HCT116 (cell line): ENCODE measurements around the gene METTL26. TPM values are rescaled to one million over a fixed set of nuclear protein-coding genes. Genes with fewer than 3 reads are reported as not detected.

ENCODE experiments used
- ATAC-seq: fragments of 200-7000 bp; cut with Tn5 transposase; 2 replicates; pipeline ENCODE4 v1.9.1; 2020; ENCODE audit warnings: mild to moderate bottlenecking, moderate library complexity
- BruUV-seq: library from RNA; stranded (reverse); fragments of 400-500 nt; replicated peaks from 2 replicates; lab custom pipeline; 2021; lab: Mats Ljungman, UMichigan
- CTCF ChIA-PET: fragments of 300-600 bp; sonication (Branson Sonifier 250); formaldehyde crosslinking; loops from one replicate; lab custom pipeline; 2021; ENCODE audit warnings: antibody characterized with exemption; lab: Charles Lee
- POLR2A ChIA-PET: fragments of 300-600, 350-600 bp; sonication (Branson Sonifier 250); formaldehyde crosslinking; loops from one replicate; lab custom pipeline; 2021; ENCODE audit warnings: antibody characterized with exemption; lab: Charles Lee
- RAD21 ChIA-PET, 2 experiments: fragments of 300-600 bp; sonication (Branson Sonifier 250); formaldehyde crosslinking; loops; one replicate each; lab custom pipeline; 2023; ENCODE audit warnings: low total read pairs in 2 of 2; ENCODE audit not compliant: uncharacterized antibody in 2 of 2, unreplicated experiment in 2 of 2, low non-redundant PET in 1 of 2; lab: Charles Lee
- DNase-seq: peaks from one replicate; pipeline ENCODE4 v3.0.0-alpha.2; 2010; ENCODE audit warnings: low read depth, low spot score
- H2AFZ ChIP-seq: fragments of 200-600 bp; shearing (Covaris generic), sonication (generic); 2 replicates; pipeline ENCODE4 v1.6.1; 2017; ENCODE audit warnings: low read depth, mixed run types, mixed read lengths, antibody characterized with exemption, low read length; ENCODE audit not compliant: poor library complexity, severe bottlenecking
- H3K27ac ChIP-seq: 2 replicates; pipeline ENCODE4 v1.5.1; 2012; ENCODE audit warnings: low read depth, low read length
- H3K27me3 ChIP-seq: fragments of 200-600 bp; sonication (generic); 2 replicates; pipeline ENCODE4 v1.6.1; 2016; ENCODE audit warnings: mixed run types, low read length, mixed read lengths; ENCODE audit not compliant: insufficient read depth
- H3K36me3 ChIP-seq, 2 experiments: fragments of 200-500 bp in 1 of 2; fragments of 200-600 bp in 1 of 2; sonication (Bioruptor generic) in 1 of 2; sonication (generic) in 1 of 2; 2 replicates each; pipeline versions ENCODE4 v1.5.1 to v1.6.1; 2014 to 2016; ENCODE audit warnings: low read length in 2 of 2, inconsistent platforms in 1 of 2, mixed read lengths in 1 of 2, mixed run types in 1 of 2; ENCODE audit not compliant: insufficient read depth in 2 of 2, control insufficient read depth in 1 of 2
- H3K4me1 ChIP-seq, 2 experiments: fragments of 200-600 bp in 1 of 2; sonication (generic) in 1 of 2; 2 replicates each; pipeline versions ENCODE4 v1.5.1 to v1.6.1; 2012 to 2017; ENCODE audit warnings: low read length in 2 of 2, inconsistent platforms in 1 of 2, mild to moderate bottlenecking in 1 of 2, mixed read lengths in 1 of 2, mixed run types in 1 of 2, moderate library complexity in 1 of 2; ENCODE audit not compliant: insufficient read depth in 2 of 2, control insufficient read depth in 1 of 2
- H3K4me2 ChIP-seq: fragments of 200-600 bp; sonication (generic); 2 replicates; pipeline ENCODE4 v1.6.1; 2017; ENCODE audit warnings: mixed run types, low read length, mixed read lengths
- H3K4me3 ChIP-seq, 2 experiments: fragments of 200-600 bp in 1 of 2; sonication (generic) in 1 of 2; replicated peaks in 1 of 2; 2 replicates each; pipeline ENCODE4 v1.5.1; 2011 to 2016; ENCODE audit warnings: low read length in 2 of 2, control low read depth in 1 of 2, low read depth in 1 of 2, mild to moderate bottlenecking in 1 of 2, mixed read lengths in 1 of 2, mixed run types in 1 of 2
- H3K79me2 ChIP-seq: fragments of 200-600 bp; sonication (generic); 2 replicates; pipeline ENCODE4 v1.6.1; 2017; ENCODE audit warnings: mild to moderate bottlenecking, mixed run types, low read length, moderate library complexity, mixed read lengths; ENCODE audit not compliant: insufficient read depth
- H3K9ac ChIP-seq: fragments of 200-600 bp; sonication (generic); 2 replicates; pipeline ENCODE4 v1.6.1; 2016; ENCODE audit warnings: low read length, mixed read lengths
- H3K9me2 ChIP-seq: fragments of 200-600 bp; sonication (generic), shearing (Covaris generic); 2 replicates; pipeline ENCODE4 v1.6.1; 2017; ENCODE audit warnings: mixed run types, mild to moderate bottlenecking, moderate library complexity; ENCODE audit not compliant: insufficient read depth
- H3K9me3 ChIP-seq, 2 experiments: fragments of 200-500 bp in 1 of 2; fragments of 200-600 bp in 1 of 2; sonication (Bioruptor generic) in 1 of 2; sonication (generic) in 1 of 2; 2 replicates each; pipeline ENCODE4 v1.6.1; 2014 to 2017; ENCODE audit warnings: low read length in 2 of 2, mixed read lengths in 2 of 2, inconsistent platforms in 1 of 2, low read depth in 1 of 2, mild to moderate bottlenecking in 1 of 2, mixed run types in 1 of 2, moderate library complexity in 1 of 2; ENCODE audit not compliant: control insufficient read depth in 1 of 2, insufficient read depth in 1 of 2
- H4K20me1 ChIP-seq: fragments of 200-600 bp; sonication (generic), shearing (Covaris generic); 2 replicates; pipeline ENCODE4 v1.6.1; 2017; ENCODE audit warnings: mixed run types, mild to moderate bottlenecking, moderate library complexity; ENCODE audit not compliant: insufficient read depth
- CBX3 ChIP-seq: IDR thresholded peaks from 2 replicates; pipeline ENCODE4 v1.6.1; 2012; ENCODE audit warnings: low read depth
- EZH2 ChIP-seq: fragments of 200-600 bp; sonication (generic); IDR thresholded peaks from 2 replicates; pipeline ENCODE4 v1.6.1; 2017; ENCODE audit warnings: antibody characterized with exemption, mixed run types
- EZH2phosphoT487 ChIP-seq: fragments of 200-600 bp; IDR thresholded peaks from 2 replicates; pipeline ENCODE4 v1.6.1; 2018; ENCODE audit warnings: antibody characterized with exemption, borderline replicate concordance
- MAX ChIP-seq: IDR thresholded peaks from 2 replicates; pipeline ENCODE4 v1.6.1; 2012
- POLR2A ChIP-seq: IDR thresholded peaks from 2 replicates; pipeline ENCODE4 v1.7.0; 2011; ENCODE audit warnings: borderline replicate concordance; ENCODE audit not compliant: insufficient read depth, insufficient read length; ENCODE audit errors: extremely low read depth
- RAD21 ChIP-seq: IDR thresholded peaks from 2 replicates; pipeline ENCODE4 v1.6.1; 2012; ENCODE audit warnings: low read depth, mild to moderate bottlenecking
- REST ChIP-seq: IDR thresholded peaks from 2 replicates; pipeline ENCODE4 v1.6.1; 2012; ENCODE audit warnings: low read depth
- SIN3A ChIP-seq: IDR thresholded peaks from 2 replicates; pipeline ENCODE4 v1.6.1; 2012; ENCODE audit warnings: low read depth
- SP1 ChIP-seq: IDR thresholded peaks from 2 replicates; pipeline ENCODE4 v1.6.1; 2012; ENCODE audit warnings: low read depth
- SRF ChIP-seq: IDR thresholded peaks from 2 replicates; pipeline ENCODE4 v1.6.1; 2012; ENCODE audit warnings: low read depth
- TCF7L2 ChIP-seq: IDR thresholded peaks from 2 replicates; pipeline ENCODE4 v1.7.0; 2011; ENCODE audit warnings: borderline replicate concordance, inconsistent platforms; ENCODE audit not compliant: insufficient read depth, insufficient read length; ENCODE audit errors: extremely low read depth
- ZFX ChIP-seq: fragments of 450-650 bp; IDR thresholded peaks from 2 replicates; pipeline ENCODE4 v1.6.1; 2017
- ZNF274 ChIP-seq: fragments of 200-500 bp; sonication (Bioruptor generic); IDR thresholded peaks from 2 replicates; pipeline ENCODE4 v1.6.1; 2014; ENCODE audit warnings: mild to moderate bottlenecking, low read depth, low read length, inconsistent platforms
- intact Hi-C: fragments of 100-400 bp; cut with micrococcal nuclease; formaldehyde crosslinking; loops from 2 replicates; pipeline ENCODE4 v1.10.0; 2022
- total RNA-seq: library from RNA; stranded (reverse); gene quantifications from one replicate; pipeline ENCODE4 v1.2.1, GENCODE V29; 2021; ENCODE audit not compliant: unreplicated experiment

The METTL26 gene
- total RNA-seq, 1 experiment from 2014 or later: 85.7 TPM

- Histone ChIP-seq H3K27me3 (no peaks in the 10 kb centered on the region), H3K4me3 (no peak overlapping the region), H3K79me2 (peaks cover 17% of the 10 kb centered on the region), H3K4me2 (no peak overlapping the region), H3K27ac (no peak overlapping the region), H3K9ac (no peak overlapping the region), H3K36me3 (no peaks in the 10 kb centered on the region), H4K20me1 (no peaks in the 10 kb centered on the region), H3K9me2 (no peaks in the 10 kb centered on the region), H2AFZ (no peak overlapping the region), H3K9me3 (no peaks in the 10 kb centered on the region), H3K4me1 (peaks cover 5 to 21% of the 10 kb centered on the region in 2 experiments; a peak in 2 of 4 replicates)
- TF ChIP-seq TCF7L2 (no peak), ZNF274 (no peak), EZH2phosphoT487 (no peak), ZFX (no peak), SP1 (no peak), MAX (no peak), EZH2 (no peak), POLR2A (no peak), RAD21 (no peak), SIN3A (no peak), REST (no peak), CBX3 (no peak), SRF (no peak)
- no peak for DNase-seq
- intact Hi-C loops: no loop called here
- ChIA-PET RAD21 (no interaction called here), CTCF (interaction anchor here (1.0 kb wide), 1 partner anchor 32 kb away, joined by 3 read pairs; the partner anchor contains the start of gene JMJD8), POLR2A (interaction anchor here (1.1 kb wide), 1 partner anchor 8 kb away, joined by 4 read pairs; no protein-coding TSS in a partner anchor)
- BruUV-seq: no TSS peak
- ATAC-seq: no peak
Observed at GRCh38 chr16:651844-652243, 15.7 kb upstream of the METTL26 start.
